Skeletal muscle satellite cell (primary cell): Measurements from ENCODE around the gene RAD51C.
"Not testable (repeated sequence)": the region's sequence is repeated elsewhere in the genome, so short reads cannot be mapped to it uniquely, and the experiment has no call there.

Experiments used
- H3K27me3 ChIP-seq: 2 replicates; pipeline ENCODE4 v1.7.0; 2013; ENCODE audit warnings: low read length; ENCODE audit not compliant: control insufficient read depth, insufficient read depth
- H3K36me3 ChIP-seq: 2 replicates; pipeline ENCODE4 v1.7.0; 2013; ENCODE audit warnings: mild to moderate bottlenecking, control low read depth, low read length; ENCODE audit not compliant: insufficient read depth
- H3K4me1 ChIP-seq: 2 replicates; pipeline ENCODE4 v1.7.0; 2013; ENCODE audit warnings: low read length; ENCODE audit not compliant: control insufficient read depth, insufficient read depth
- H3K4me2 ChIP-seq: 2 replicates; pipeline ENCODE4 v1.7.0; 2013; ENCODE audit warnings: mild to moderate bottlenecking, low read length
- H3K4me3 ChIP-seq: 2 replicates; pipeline ENCODE4 v1.7.0; 2013; ENCODE audit warnings: low read length
- H3K9ac ChIP-seq: 2 replicates; pipeline ENCODE4 v1.7.0; 2013; ENCODE audit warnings: mild to moderate bottlenecking, low read depth, low read length, moderate library complexity
- H3K9me3 ChIP-seq: replicated peaks from 2 replicates; pipeline ENCODE4 v1.7.0; 2013; ENCODE audit warnings: mild to moderate bottlenecking, control low read depth, low read length

RAD51C gene

DNA sequence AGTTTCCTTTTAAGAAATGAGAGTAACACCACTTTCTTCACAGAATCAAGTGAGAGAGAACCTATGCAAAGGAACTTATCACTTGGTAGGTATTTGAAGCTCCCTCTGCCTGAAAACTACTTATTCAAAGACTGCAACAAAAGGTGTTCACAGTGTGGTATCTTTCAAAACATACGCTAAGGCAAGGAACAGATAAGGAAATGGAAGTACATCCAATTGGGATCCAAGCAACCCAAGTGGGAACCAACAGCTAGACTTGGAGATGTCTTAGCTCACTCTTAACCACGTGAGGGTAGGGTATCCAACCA lies 62.8 kb downstream of the RAD51C start:
- H3K9me3 ChIP-seq, result no peaks in the 10 kb centered on the region
- H3K27me3 ChIP-seq, result peaks cover 60% of the 10 kb centered on the region
- H3K9ac ChIP-seq, result no peak overlapping the region
- peak overlapping the region; percentile 79 for H3K4me3 ChIP-seq
- no peaks in the 10 kb centered on the region for H3K36me3 ChIP-seq
- peaks cover 14% of the 10 kb centered on the region for H3K4me1 ChIP-seq
- peak overlapping the region; percentile 97 for H3K4me2 ChIP-seq

DNA sequence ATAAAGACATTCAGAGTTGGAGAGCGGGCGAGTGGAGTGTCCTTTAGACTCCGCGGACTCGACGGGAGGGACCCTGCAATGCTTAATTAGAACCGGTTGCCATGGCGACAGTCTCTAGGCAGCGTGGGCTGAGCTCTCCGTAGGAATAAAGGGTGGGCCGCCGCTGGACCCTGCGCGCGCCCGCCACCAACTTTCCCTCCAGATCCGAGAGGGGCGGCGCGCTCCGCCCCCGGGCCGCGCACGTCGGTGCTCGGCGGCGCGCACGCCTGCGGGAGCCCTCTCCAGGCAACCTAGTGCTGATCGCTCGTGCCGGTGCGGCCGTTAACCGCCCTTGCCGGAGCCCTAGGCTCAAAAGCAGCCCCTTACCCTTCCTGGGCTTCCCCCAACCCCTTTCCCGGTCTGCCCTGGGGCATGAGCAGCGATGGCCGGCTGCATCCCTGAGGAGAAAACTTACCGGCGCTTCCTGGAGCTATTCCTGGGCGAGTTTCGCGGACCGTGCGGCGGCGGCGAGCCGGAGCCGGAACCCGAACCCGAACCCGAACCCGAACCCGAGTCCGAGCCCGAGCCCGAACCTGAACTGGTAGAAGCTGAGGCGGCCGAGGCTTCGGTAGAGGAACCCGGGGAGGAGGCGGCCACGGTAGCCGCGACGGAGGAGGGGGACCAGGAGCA lies 63.3 kb downstream of the RAD51C start, which contains the start of gene PPM1E:
Gene PPM1E (plus strand): TSS at position 278 of the 669 bp plus-strand sequence.
- peaks cover 65% of the 10 kb centered on the region for H3K27me3 ChIP-seq
- H3K4me3 ChIP-seq, result peak within 1 kb of the TSS; percentile 79
- H3K36me3 ChIP-seq, result no peaks in the 10 kb centered on the region
- peak within 1 kb of the TSS; percentile 41 for H3K9ac ChIP-seq
- peak within 1 kb of the TSS; percentile 97 for H3K4me2 ChIP-seq
- H3K4me1 ChIP-seq, result peaks cover 14% of the 10 kb centered on the region
- H3K9me3 ChIP-seq, result no peaks in the 10 kb centered on the region

DNA sequence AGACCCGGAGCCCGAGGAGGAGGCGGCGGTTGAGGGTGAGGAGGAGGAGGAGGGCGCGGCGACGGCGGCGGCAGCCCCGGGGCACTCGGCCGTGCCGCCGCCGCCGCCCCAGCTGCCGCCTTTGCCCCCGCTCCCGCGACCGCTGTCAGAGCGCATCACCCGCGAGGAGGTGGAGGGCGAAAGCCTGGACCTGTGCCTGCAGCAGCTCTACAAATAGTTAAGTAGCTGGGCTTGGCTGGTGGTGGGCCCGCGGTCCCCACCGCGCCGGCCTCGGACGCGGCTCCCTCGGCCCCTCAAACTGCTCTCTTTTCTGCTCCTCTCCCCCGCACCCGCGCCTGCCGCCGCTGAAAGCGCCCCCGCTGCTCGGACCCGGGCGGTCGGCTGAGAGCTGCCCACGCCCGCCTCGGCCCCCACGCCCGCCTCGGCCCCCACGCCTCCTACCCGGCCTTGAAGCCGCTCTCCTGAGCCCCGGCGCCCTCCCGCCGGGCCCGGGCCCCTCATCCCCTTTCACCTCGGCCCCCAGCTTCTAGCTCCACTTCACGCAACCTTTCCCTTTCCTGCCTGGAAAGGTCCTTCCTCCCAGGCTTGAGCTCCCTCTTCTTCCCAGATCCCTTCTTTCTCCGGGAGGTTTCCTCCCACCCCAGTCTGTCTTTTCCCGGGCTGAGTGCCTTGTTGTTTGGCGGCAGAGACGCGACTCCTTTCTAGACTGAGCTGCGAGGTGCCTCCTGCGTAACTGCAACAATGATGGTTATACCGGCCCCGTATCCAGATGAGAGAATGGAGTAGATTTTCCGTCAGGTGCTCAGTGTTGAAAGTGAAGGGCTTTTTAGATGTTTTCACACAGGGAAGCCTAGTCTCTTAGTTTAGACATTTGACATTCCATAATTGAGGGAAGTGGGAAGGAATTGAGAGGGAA lies 64.1 kb downstream of the RAD51C start:
- H3K4me2 ChIP-seq, result peak overlapping the region; percentile 97
- peak overlapping the region; percentile 41 for H3K9ac ChIP-seq
- peak overlapping the region; percentile 79 for H3K4me3 ChIP-seq
- H3K9me3 ChIP-seq, result no peaks in the 10 kb centered on the region
- H3K36me3 ChIP-seq, result no peaks in the 10 kb centered on the region
- H3K27me3 ChIP-seq, result peaks cover 67% of the 10 kb centered on the region
- H3K4me1 ChIP-seq, result peaks cover 14% of the 10 kb centered on the region

DNA sequence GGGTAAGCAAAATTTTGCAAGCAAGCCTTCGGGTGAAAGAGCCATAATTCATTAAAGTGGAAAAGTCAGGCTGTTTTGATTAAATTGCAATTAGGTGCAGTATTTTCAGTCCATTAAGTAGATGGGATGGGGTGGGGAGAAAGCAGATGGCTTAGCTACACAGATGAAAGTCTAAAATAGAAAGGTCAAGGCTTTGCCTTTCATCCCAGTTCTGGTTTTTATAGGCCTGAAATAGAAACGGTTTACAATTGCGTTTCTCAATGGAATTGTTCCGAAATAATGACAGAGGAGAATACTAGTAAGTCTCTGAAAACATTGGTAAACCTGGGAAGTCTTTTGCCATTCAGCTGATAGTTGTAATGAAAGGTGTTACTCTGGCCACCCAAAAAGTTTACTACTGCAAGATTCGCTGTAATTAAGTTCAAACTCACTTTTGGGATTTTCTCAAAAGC lies 64.8 kb downstream of the RAD51C start:
- Histone ChIP-seq H3K4me2 (peak overlapping the region; percentile 97), H3K9ac (no peak overlapping the region), H3K4me3 (no peak overlapping the region), H3K36me3 (no peaks in the 10 kb centered on the region), H3K4me1 (peaks cover 14% of the 10 kb centered on the region), H3K27me3 (peaks cover 71% of the 10 kb centered on the region), H3K9me3 (no peaks in the 10 kb centered on the region)

DNA sequence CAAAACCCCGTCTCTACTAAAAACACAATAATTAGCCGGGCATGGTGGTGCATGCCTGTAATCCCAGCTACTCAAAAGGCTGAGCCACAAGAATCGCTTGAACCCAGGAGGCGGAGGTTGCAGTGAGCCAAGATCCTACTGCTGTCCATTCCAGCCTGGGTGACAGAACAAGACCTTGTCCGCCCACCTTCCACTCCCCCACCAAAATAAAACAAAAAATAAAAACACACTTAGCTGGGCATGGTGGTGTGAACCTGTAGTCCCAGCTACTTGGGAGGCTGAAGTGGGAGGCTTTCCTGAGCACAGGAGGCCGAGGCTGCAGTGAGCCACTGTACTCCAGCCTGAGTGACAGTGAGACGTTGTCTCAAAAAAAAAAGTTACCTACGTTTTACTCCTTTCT lies 66.5 kb downstream of the RAD51C start:
- Histone ChIP-seq H3K9me3 (no peaks in the 10 kb centered on the region), H3K9ac (no peak overlapping the region), H3K36me3 (no peaks in the 10 kb centered on the region), H3K4me3 (no peak overlapping the region), H3K27me3 (peaks cover 62% of the 10 kb centered on the region), H3K4me1 (peaks cover 14% of the 10 kb centered on the region), H3K4me2 (no peak overlapping the region)

DNA sequence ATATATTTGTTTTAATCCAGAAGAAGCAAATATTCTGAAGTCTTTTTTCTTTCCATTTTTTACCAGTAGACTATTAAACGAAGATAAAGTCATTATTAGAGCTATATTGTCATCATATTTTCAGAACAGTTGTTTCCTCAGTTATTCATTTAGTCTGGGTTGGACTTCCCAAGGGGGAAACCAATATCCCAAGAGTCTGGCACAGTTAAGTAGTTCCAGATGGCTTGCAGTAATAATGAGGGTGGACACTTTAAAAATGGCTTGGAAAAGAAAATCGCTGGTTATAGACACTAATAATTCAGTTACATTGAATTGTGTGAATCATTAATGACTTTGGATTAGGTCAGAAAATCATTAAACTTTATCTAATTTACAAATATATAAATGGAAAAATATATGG lies 67.1 kb downstream of the RAD51C start:
- no peak overlapping the region for H3K4me2 ChIP-seq
- peaks cover 14% of the 10 kb centered on the region for H3K4me1 ChIP-seq
- no peak overlapping the region for H3K4me3 ChIP-seq
- no peaks in the 10 kb centered on the region for H3K36me3 ChIP-seq
- no peaks in the 10 kb centered on the region for H3K9me3 ChIP-seq
- peaks cover 61% of the 10 kb centered on the region for H3K27me3 ChIP-seq
- no peak overlapping the region for H3K9ac ChIP-seq

DNA sequence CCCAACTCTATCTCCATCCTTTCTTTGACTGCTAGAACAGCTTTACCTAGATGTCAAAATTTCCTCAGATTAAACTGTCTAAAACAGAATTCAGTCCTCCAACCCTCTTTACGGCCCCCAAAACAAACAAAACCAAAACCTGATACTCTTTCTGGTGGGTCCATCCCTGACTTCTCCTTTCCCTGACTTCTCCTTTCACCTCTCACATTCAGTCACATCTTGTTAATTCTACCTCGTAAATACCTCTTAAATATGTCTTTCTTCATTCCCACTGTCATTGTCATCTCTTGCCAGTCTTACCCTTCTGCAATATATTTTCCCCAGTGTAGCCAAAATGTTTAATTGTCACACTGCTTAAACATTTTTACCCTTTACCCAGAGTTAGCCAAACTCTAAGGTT lies 67.8 kb downstream of the RAD51C start:
- Histone ChIP-seq H3K36me3 (no peaks in the 10 kb centered on the region), H3K4me3 (no peak overlapping the region), H3K4me2 (no peak overlapping the region), H3K9ac (no peak overlapping the region), H3K9me3 (no peaks in the 10 kb centered on the region), H3K4me1 (peaks cover 13% of the 10 kb centered on the region), H3K27me3 (peaks cover 56% of the 10 kb centered on the region)

DNA sequence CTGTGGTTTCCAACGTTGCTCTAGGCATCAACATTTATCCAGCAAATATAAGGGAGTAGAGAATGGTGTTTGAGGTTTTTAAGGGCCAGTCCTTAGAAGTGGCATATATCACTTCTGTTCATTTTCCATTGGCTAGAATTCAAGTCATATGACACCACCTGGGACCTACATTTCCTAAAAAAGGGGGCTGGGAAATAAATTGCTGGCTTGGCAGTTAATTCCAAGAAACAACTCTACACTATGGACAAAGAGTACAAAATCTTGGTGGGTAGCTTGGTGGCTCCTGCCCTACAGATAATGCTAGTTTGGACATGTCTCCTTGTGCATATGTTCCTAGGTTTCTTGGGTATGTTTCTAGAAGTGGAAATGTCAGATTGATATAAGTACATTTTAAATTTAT lies 70.9 kb downstream of the RAD51C start:
- Histone ChIP-seq H3K9ac (no peak overlapping the region), H3K4me1 (no peaks in the 10 kb centered on the region), H3K9me3 (no peaks in the 10 kb centered on the region), H3K4me2 (no peak overlapping the region), H3K27me3 (peaks cover 30% of the 10 kb centered on the region), H3K36me3 (no peaks in the 10 kb centered on the region), H3K4me3 (no peak overlapping the region)

DNA sequence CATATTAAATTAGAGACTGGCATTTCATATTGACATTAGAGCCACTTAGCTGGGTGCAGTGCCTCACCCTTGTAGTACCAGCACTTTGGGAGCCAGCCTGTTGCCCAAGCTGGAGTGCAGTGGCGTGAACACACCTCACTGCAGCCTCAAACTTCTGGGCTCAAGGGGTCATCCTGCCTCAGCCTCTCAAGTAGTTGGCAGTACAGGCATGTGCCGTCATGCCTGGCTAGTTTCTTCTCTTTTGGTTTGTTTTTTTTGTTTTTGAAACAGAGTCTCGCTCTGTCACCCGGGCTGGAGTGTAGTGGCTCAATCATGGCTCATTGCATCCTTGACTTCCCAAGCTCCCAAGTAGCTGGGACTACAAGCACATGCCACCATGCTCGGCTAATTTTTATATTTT lies 72.0 kb downstream of the RAD51C start:
- no peaks in the 10 kb centered on the region for H3K4me1 ChIP-seq
- peaks cover 21% of the 10 kb centered on the region for H3K27me3 ChIP-seq

DNA sequence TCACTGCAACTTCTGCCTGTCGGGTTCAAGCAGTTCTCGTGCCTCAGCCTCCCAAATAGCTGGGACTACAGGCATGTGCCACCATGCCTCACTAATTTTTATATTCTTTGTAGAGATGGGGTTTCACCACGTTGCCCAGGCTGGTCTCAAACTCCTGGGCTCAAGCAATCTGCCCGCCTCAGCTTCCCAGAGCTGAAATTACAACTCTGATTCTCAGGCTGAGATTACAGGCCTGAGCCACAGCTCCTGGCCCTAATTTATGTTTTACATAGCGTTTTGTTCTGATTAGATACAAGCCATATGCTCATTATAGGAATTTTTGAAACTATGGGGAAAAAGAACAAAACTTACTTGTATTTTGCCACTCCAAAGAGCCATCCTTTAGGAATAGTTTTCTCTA lies 86.1 kb downstream of the RAD51C start:
- H3K9ac ChIP-seq, H3K27me3 ChIP-seq, H3K4me3 ChIP-seq, H3K36me3 ChIP-seq, H3K4me2 ChIP-seq, H3K9me3 ChIP-seq, H3K4me1 ChIP-seq: not testable (repeated sequence)

More for the DNA sequence above, 72.0 kb downstream of the RAD51C start:
- no peak overlapping the region for H3K4me2 ChIP-seq
- no peak overlapping the region for H3K4me3 ChIP-seq
- H3K9me3 ChIP-seq, result no peaks in the 10 kb centered on the region
- H3K9ac ChIP-seq, result no peak overlapping the region
- no peaks in the 10 kb centered on the region for H3K36me3 ChIP-seq

DNA sequence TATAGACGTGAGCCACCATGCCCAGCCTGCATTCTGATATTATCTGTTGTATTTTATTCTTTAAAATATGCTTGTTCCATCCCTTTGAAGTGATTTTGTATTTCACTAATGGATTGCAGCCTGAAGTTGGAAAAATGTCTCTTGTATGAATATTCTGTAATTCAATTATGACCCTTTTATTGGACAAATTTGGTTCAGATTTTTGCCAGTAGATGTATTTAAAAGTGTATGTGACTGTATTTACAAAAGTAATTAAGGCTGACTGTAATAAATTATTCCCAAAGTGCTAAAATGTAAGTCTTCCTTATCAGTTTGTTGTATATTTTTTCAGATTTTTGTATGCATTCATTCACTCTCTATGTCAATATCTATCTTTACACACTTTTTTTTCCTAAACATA lies 87.0 kb downstream of the RAD51C start:
- Histone ChIP-seq H3K4me3 (no peak overlapping the region), H3K9me3 (no peaks in the 10 kb centered on the region), H3K9ac (no peak overlapping the region), H3K4me1 (no peaks in the 10 kb centered on the region), H3K27me3 (no peaks in the 10 kb centered on the region), H3K36me3 (no peaks in the 10 kb centered on the region), H3K4me2 (no peak overlapping the region)
